Renal pelvis (tissue), 4 donors: ENCODE measurements around the gene MFN2. TPM values are rescaled to one million over a fixed set of nuclear protein-coding genes. Genes with fewer than 3 reads are reported as not detected.

ENCODE experiments used
- DNase-seq: peaks from one replicate; pipeline ENCODE4 v3.0.0-alpha.2; 2013
- polyA plus RNA-seq, 3 donors: library from polyadenylated mRNA; unstranded; fragments of 120-200 nt; gene quantifications; one replicate each; pipeline ENCODE4 v1.2.1, GENCODE V29; 2013; ENCODE audit not compliant: insufficient read length in 3 of 3

MFN2 gene
- polyA plus RNA-seq, 3 donors, result 69.7 to 70.9 (median 70.0) TPM

DNA sequence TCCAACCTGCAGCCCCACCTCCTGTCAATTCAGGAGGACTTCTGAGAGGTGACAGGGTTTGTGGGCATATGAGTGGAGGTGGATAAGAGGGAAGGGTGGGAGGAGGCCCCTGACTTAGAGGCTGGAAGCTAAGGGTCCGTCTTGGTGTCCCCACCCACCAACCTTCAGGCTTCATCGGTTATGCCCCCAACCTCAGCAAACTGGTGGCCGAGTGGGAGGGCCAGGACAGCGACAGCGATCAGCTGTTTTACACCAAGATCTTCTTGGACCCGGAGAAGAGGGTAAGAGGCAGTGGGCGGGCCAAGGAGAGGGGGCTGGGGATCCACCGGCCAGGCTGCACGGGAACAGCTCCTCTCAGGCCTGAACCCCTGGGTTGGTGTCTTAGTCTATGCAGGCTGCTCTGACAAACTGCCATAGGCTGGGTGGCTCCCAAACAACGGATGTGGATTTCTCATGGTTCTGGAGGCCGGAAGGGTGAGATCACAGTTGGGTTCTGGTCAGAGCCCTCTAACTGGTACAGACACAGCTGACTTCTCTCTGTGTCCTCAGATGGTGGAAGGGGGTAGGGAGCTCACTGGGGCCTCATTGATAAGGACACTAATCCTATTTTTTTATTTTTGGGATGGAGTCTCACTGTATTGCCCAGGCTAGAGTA lies 27.7 kb upstream of the MFN2 start:
- no peak for DNase-seq

DNA sequence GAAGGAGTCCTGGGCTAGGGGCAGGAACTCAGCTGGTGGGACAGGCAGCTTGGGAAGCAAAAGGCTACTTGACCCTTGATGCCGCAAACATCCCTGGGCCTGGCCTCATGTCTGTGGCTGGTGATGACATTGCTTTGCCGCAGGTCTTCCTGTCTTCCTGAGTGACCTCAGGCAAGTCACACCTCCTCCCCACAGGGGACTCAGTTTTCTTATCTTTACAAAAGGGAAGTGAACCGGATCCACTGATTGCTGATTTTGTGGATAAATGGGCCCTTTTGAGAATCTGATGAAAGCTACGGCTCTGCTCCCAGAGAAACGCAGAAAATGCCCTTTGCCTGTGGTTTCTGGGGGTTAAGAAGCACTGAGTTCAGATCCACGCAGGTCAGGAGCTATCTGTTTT lies 25.0 kb upstream of the MFN2 start:
- no peak for DNase-seq

DNA sequence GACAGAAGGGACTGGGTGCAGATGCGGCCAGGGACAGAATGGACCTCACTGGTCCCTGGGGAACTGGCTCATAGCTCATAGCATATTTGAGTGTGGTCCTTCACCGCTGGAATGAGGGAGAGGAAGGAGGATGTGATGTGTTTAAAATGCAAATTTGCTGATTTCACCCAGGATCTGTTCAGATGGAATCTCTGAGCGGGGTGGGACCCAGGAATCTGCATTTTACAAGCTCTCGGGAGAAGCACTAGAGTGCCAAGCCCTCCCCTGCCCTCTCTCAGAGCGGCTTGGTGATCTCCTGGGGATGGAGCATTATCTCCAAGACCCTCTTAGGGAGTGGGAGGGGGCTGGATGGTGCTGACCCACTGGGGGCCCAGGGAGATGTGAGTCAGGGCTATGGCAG lies 22.8 kb upstream of the MFN2 start:
- DNase-seq, result no peak

DNA sequence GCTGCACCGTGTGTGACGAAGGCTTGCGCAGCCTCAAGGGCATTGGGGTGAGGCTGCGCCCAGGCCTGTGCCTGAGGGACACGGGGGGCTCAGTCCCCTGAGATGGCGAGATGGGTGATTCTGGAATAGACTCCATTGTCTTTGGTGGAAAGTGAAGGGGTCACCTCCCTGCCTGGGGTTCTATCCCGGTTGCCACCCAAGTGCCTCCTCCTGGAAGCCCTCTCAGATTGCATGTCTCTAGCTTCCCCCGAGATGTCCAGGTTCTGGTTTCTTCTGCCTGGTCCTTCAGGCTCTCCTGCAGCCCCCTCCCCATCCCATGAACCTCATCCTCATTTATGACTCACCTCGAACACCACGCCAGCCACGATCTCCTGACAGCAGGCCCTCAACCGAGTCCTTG lies 22.3 kb upstream of the MFN2 start:
- DNase-seq, result no peak

DNA sequence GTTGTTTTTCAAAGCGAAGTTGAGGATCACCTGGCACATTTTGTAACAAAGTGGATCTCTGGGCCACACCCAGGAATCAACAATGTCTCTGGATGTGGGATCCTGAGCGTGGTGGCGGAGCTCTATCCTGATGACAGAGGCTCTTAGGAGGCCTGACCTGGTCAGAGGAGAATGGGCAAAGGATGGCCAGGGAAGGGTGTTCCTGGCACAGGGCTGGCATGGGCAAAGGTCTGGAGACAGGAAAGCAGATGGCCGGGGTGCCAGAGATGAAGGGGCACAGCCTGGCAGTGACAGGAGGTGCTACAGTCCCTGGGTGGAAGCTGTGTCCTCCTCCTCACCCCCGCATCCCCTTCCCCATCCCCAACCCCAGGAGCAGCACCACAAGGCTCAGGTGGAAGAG lies 20.0 kb upstream of the MFN2 start:
- DNase-seq, result no peak

DNA sequence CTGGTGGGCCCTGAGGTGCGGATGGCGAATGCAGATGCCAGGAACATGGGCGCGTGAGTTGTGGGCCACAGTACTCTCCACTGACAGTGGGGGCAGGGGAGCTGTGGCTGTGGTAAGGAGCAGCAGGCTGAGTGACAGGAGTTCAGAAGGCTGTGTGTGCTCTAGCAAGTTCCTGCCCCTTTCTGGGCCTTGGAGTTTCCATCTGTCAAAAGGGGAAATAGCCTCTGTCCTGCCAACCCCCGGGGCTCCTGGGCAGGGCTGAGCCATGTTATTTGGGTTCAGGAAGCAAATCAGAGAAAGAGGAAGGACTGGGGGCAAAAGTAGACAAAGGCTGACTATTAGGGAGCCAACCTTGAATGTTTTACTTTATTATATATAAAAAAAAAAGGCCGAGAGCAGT lies 19.5 kb upstream of the MFN2 start:
- DNase-seq, result no peak

DNA sequence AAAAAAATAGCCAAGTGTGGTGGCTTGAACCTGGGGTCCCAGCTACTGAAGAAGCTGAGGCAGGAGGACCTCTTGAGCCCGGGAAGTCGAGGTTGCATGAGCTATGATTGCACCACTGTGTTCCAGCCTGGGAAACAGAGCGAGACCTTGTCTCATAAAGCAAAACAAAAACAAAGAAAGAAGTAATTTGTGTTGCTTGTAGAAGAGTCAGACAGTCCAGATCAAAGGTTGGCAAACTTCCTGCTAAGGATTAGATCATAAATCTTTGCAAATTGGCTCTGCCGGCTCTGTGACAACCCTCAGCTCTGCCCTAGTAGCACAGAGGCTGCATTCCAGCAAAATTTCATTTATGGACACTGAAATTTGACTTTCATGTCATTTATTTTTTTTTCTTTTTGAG lies 19.0 kb upstream of the MFN2 start:
- peak; percentile 74 for DNase-seq

DNA sequence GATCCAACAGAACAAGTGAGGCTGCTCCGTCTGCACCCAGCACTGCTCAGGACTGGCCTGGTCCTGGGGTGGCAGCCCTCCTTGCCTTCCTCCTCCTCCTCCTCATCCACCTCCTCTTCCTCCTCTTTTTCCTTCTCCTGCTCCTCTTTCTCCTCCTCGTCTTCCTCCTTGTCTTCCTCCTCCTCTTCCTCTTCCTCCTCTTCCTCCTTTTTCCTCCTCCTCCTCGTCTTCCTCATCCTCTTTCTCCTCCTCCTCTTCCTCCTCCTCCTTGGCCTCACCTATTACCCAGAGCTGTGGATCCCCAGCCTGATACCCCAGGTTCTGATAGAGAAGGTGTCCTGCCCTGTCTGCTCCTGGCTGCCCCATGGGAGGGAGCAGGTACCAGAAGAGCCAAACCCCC lies 16.6 kb upstream of the MFN2 start:
- DNase-seq, result no peak

DNA sequence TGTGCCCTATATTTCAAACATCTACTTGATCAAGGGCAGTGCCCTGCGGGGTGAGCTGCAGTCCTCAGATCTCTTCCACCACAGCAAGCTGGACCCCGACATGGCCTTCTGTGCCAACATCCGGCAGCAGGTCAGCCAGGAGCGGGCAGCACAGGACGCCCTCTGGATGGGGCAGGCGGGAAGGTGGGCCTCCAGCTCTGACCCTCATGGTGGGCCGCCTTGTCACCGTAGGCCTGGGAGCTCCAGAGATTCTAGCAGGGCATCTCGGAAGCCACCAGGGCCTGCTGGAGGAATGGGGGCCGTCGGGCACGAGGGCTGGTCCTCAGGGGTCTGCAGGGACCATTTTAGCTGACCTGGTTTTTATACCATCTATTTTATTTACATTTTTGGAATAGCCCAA lies 15.6 kb upstream of the MFN2 start:
- DNase-seq, result no peak

DNA sequence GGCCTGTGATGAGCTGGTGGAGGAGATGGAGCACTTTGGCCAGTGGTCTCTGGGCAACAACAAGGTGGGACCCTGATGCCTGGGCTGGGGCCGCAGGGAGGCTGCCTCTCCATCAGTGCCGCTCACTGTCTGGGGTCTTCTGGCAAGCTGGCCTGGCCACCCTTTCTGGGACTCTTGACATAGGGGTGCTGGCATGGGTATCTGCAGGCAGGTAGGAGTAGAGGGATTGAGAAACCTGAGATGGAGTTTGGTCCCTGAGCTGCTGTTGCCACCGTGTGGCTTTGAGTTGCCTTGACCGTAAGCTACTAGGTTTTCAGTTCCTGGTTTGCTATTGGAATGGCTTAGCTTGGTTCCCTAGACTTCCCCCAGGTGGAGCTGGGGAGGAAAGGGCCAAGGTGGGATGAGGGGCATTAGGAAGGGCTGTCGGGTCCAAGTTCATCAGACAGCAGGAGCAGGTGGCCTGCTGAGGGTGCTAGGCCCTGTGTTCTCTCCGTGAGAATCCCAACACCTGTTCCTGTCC lies 13.2 kb upstream of the MFN2 start:
- DNase-seq, result peak; percentile 74

DNA sequence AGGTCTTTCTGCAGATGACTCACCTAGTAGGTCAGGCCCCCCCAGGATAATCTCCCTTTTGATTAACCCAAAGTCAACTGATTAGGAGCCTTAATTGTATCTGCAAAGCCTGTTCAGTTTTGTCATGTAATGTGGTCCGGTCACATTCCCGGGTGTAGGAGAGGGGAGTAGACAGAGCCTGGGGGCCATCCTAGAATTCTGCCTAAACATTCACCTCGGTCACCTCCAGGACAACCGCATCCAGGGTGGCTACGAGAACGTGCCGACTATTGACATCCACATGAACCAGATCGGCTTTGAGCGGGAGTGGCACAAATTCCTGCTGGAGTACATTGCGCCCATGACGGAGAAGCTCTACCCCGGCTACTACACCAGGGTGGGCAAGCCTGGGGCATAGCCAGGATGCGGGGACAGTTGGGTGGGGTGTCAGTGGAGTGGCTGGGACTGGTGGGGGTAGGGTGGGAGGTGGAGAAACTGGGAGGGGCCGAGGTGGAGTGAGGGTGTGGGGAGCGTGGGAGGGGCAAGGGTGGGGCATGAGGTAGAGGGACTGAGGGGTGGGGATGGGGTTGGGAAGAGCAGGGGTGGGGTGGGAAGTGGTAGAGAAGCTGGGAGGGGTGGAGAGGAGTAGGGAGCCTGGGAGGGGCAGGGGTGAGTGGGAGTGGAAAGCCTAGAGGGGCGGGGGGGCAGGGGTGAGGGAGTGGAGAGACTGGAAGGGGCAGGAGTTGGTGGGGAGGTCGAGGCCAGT lies 9.6 kb upstream of the MFN2 start:
- DNase-seq, result no peak

DNA sequence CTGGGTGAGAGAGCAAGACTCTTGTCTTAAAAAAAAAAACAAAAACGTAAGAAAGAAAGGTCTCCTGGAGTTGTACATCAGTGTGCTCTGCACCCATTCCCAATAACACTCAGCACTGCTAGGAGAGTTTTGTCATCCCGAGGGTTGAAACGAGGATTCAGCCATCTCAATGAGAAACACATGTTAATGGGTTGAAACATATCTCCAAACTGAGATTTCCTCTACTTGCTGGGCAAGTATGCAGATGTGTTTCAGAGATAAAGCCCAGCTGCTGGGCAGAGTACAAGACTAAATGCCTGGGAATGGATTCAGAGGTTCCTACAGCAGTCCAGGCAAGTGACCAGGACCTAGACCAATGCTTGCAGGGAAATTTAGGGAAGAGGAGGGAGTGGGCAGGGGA lies 2.6 kb upstream of the MFN2 start:
- DNase-seq, result no peak

DNA sequence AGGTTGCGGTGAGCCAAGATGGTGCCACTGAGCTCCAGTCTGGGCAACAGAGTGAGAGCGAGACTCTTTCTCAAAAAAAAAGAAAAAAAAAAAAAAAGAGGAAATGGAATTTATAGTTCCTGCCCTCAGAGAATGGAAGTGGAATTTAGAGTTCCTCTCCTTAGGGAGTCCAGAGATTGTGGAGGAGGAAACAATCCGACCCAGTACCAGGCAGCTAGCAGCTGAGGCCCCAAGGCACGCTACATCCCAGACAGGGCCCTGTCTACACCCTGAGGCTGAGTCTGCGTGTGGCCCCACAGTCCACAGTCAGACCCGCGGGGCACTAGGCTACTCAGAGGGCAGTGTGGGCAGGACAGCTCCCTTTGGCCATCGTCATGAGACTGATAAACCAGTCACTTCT lies 1.9 kb upstream of the MFN2 start:
- DNase-seq, result no peak

DNA sequence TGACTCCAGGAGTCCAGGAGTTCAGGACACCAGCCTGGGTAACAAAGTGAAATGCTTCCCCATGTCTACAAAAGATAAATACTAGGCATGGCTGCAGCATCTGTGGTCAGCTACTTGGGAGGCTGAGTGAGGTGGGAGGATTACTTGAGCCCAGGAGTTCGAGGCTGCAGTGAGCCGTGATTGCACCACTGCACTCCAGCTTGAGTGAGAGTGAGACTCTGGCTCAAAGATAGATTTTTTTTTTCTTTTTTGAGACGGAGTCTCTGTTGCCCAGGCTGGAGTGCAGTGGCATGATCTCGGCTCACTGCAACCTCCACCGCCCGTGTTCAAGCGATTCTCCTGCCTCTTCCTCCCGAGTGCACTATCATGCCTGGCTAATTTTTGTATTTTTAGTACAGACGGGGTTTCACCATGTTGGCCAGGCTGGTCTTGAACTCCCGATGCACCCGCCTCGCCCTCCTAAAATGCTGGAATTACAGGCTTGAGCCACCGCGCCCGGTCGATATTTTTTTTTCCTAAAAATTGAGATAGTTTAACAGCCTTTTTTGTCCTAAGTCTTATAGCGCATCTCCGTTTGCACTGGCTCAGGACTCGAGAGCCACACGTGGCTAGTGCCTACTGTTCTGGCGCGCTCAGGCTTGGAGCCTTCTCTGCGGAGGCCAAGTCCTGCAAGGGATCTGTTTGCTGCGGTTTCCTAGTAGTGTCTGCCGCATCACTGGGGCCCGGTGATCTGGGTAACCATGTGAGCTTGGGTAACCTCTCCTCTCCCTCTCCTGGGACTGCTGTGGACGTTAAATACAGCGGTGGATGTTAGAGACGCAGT lies 1.0 kb upstream of the MFN2 start:
- DNase-seq, result no peak

DNA sequence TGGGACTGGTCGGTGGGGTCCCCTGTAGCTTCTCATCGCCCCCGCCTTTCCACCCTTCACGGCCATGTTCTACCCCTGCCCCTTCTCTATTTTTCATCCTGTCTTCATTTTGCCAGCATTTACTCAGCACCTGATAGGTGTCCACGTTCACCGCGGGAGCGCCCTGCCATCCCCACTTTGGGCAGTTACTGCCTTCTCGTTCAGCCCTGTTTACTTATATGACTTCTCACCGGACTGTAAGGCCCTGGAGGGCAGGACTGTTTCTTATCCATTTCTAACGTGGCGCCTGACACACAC lies 380 bp downstream of the MFN2 start:
- DNase-seq, result peak; percentile 2

DNA sequence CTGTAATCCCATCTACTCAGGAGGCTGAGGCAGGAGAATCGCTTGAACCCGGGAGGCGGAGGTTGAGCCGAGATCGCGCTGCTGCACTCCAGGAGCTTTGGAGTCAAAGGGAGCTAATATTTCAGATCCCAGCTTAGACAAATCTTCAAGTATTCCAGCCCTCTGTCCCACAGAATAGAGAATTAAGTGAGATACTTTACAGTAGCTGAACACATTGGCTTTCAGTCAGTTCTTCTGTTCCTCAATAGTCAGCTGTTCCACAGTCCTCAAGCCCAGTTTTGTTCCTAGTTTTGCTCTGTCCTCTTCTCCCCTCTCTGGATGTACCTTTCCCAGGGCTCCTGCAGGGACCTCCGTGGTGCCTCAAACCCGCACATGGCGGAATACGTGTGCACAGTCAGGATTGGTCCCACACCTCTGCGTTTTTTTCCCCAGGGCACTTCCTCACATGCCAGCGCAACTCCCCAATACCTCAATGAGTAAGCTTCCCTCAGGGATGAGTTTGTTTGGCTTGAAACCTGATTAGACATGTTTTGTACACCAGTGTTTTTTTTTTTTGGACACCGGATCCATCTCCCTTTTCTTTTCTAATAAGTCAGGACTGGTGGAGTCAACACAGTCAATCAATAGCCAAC lies 1.2 kb downstream of the MFN2 start:
- no peak for DNase-seq

DNA sequence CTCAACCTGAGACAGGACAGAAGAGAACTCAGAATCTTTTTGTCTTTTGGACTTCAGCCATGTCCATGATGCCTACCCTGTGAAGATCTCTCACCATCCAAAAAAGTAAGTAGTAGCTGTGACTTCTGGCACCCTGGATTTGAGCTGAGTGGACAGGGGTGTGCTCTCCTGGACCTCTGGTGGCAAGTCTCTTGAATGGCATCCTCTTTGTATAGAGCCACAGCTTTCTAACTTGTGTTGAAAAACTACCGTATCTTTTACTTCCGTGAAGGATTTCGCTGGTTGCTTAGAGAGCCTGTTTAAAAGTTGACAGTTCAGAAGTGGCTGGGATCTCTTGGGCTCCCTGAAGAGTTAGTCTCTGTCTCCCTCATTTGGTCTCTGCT lies 1.8 kb downstream of the MFN2 start:
- DNase-seq, result no peak

DNA sequence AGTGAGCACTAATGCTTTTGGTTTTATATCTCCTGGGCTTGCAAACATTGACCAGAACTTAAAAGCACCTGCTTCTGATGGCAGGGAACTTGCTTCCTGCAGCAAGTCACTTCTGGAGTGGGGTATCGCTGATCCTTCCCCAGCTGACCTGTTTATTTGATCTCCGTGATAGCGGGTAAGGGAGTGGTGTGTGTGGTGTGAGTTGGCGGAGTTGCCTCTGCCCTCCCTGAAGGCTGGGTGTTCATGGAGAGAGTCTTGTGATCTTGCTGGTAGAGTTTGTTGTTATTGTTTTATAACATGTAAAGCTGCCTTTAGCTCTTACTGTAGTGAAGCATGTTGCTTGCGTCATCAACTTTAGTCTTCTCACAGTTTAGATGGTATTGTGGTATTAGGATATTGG lies 3.9 kb downstream of the MFN2 start:
- DNase-seq, result no peak

DNA sequence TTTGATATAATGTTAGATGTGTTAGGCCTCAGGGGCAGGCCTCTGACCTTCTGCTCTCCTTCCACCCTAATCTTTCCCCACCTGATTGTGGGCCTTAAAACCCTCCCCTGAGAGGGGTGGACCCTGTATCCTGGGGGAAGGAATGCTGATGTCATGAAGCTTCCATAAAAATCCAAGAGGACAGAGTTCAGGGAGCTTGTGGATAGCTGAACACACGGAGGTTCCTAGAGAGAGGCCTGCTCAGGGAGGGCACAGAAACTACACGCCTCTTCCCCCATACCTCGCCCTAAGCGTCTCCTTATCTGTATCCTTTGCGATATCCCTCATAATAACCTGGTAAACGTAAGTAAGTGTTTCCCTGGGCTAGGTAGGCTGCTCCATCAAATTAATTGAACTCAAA lies 4.3 kb downstream of the MFN2 start:
- DNase-seq, result no peak

DNA sequence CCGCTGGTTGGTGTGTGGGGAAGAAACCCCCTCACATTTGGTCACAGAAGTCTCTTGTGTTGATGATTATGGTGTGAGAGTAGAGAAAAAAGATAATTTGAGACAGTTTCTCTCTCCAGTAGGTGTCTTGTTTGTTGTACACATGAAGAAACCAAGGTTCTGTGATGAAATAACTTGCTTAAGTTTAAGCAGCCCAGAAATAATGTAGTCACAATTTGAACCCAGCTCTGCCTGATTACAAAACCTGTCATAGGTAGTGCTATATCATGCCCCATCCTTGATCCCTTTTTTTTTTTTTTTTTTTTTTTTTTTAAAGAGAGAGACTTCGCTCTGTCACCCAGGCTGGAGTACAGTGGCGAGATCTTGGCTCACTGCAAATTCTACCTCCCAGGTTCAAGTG lies 4.9 kb downstream of the MFN2 start:
- no peak for DNase-seq

DNA sequence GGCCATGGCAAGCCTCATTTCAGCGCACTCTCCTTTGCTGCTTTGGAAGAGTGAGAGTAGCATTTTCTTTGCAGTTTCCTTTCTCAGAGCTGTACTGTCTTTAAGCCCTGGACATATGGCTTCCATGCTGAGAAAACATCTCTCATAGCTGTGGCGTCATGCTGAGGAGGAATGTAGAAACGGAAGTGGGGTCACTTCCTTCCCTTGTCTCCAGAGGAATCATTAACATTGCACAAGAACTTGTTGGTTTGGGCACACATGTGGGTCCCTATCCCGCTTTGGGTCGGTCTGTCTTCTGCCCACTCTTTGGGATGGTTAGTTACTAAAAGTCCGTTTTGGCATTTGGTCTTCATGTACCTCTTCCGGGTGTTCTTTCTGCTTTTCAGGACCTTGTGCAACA lies 5.6 kb downstream of the MFN2 start:
- DNase-seq, result no peak

DNA sequence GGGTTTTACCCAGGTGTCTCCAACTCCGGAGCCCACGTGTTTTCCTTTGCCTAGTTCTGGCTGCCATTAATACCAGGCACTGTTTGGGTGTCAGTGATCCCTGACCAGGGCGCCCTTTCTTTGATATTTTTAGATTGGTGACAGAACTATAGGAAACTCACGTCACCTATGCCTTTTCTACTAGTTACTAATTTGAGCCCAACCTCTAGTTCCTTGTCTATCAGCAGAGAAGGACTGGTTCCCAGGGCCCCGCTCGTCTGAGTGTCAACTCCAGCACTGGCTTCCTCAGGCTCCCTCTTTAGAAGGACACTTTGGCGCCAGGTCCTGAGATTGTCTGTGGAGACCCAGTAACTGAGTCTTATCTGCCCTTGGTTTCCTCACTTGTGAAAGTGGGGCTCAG lies 9.4 kb downstream of the MFN2 start:
- no peak for DNase-seq
